IPS DF 4.7 (cell line): ENCODE measurements around the gene KBTBD4.
"Not testable (repeated sequence)": the region's sequence is repeated elsewhere in the genome, so short reads cannot be mapped to it uniquely, and the experiment has no call there.

Experiments used
- DNase-seq: peaks from one replicate; pipeline ENCODE4 v3.0.0-alpha.2; 2013; ENCODE audit warnings: low spot score; ENCODE audit errors: extremely low read depth

Gene KBTBD4

DNA sequence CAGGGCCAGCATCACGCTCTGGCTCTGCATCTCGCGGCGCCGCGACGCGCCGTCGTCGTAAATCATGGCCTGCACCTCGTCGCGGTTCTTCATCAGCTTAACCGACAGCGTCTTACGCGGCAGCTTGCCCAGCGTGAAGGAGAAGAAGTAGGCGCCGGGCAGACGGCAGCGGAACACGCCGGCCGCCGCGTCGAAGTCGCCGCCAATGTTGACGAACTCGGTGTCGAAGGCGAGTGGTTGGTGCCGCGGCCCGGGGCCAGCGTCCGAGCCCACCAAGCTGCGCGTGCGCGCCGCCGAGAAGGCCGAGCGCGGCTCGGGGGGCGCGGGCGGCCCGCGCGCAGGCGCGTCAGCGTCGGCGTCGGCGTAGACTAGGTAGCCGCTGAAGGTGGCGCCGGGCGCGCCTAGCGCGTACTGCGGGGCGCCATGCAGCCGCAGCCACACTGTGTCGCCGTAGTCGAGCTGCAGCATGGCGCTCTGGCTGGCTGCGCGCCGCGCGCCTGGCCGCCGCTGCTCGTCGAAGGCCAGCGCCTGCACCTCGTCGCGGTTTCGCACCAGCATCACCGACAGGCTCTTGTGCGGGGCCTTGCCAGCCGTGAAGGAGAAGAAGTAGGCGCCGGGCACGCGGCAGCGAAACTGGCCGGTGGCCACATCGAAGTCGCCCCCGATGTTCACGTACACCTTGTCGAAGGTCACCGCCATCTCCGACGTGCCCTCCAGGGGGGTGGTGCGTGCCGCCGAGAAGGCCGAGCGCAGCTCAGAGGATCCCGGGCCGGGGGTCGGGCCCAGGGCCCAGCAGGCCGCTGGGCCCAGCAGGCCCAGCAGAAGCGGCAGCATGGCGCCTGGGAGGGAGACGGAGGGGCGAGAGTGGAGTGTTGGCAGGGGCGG, 11.4 kb upstream of the KBTBD4 start:
- DNase-seq = no peak

DNA sequence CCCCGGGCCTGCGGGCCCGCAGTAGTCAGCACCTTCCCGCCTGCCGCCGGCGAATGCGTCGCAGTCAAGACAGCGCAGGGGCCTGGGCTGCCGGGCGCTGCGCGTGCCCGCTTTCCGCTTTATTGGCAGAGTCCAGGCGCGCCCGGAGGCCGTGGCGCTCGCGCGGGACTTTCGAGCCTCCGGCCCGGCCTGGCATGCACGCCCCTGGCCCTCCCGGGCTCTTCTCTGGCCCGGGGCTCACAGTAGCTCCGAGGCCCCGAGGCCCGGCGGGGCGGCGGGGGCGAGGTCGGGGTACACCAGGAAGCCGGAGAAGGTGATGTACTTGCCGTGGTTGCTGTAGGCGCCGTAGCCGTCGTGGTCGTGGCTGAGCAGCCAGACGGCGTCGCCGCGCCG, 10.8 kb upstream of the KBTBD4 start:
- no peak for DNase-seq

DNA sequence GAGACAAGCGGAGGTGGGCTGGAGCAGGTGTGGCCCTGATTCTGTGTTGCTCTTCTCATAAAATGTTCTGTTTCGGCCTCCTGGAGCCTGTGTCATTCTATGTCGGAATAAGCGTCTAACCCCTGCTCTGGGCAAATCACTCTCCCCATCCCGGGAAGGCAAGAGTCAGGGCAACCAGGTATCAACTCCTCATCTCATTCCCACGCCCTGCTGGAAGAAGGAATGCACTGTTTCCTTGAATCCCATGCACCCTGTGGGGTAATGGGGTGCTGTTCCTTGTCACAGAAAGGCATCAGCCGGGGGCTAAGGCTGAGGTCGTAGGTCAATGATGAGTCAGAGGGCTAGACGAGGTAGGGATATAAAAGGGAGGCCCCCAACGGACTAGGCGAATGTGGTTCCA, 10.3 kb upstream of the KBTBD4 start:
- DNase-seq = no peak

DNA sequence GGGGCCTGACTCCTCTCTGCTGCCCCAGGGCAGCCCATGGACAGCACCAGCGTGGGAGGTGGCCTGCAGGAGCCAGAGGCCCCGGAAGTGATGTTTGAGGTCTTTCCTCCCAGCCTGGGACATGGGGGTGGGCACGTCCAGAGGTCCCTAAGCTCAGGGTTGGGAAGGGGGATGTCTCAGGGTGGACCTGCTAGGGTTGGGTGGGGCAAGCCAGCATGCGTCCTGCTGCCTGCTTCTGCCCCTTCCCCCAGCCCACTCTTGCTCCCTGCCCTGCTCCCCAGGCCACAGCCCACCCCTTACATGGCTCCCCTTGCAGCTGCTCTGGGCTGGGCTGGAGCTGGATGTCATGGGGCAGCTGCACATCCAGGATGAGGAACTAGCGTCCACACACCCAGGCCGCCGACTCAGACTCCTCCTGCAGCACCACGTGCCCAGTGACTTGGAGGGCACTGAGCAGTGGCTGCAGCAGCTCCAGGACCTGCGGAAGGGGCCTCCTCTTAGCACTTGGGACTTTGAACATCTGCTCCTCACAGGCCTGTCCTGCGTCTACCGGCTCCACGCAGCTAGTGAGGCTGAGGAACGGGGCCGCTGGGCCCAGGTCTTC, 9.1 kb upstream of the KBTBD4 start:
- DNase-seq = no peak

DNA sequence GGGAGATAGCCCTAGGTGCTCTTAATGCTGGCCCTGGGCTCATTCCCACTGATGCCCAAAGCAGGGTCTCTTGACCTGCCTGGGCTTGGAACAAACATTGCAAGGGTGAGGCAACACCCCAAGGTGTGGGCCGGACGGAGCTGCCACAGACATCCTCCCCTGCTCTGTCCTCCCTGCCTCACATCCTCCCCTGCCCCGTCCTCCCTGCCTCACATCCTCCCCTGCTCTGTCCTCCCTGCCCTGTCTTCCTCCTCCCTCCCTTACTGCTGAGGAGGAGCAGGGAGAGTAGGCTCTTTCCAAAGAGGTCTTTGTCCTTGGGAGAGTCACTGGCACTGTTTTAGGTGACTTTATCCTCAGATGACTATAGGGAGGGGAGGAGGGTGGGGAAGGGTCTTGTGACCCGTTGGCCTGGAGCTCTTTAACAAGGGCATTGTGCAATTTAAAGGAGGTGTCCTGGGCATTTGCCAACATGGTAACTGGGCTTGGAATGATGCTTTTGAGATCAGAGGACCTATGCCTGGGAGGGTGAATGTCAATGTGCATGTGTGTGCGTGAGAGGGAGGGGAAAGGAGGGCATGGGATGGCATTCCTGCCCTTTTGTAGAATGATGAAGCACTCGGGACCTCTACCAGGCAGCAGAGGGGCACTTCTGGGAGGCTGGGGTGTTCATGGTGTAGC, 8.4 kb upstream of the KBTBD4 start:
- no peak for DNase-seq

DNA sequence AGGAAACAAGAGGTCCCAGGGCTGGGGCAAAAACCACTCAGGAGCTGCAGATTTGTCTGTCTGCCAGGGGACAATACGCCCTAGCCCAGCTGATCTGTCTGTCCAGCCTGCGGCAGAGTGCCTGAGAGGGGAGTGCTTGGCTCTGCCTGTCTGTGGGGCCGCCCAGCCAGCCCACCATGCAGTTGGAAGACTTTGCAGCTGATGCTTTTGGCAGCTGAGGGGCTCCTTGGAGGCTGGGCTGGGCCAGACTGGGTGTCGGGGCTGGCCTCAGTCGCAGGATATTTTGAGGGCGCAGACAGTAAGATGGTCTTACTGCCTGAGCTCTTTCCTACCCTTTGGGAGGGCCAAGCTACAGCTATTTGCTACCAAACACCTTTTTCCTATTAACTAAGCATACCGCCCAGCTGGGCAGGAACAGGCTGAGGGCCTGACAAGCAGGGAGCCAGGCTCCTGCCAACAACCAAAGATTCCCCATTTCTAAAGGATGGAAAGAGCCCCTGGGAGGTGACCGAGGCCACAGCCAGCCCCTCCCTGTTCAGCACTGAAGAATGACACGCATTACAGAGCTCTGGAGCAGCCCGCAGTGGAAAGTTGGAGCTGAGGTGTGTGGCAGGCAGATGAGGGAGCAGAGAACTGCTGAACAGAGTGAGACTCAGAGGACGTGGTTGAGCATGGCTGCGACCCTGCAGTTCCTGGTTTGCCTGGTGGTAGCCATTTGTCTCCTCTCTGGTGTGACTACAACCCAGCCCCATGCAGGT, 7.5 kb upstream of the KBTBD4 start, which contains the start of gene FAM180B:
Gene FAM180B, plus strand, starts transcription at position 581 of the 758 bp plus-strand sequence. Its CDS starts 91 bp downstream, at position 672.
- no peak for DNase-seq

DNA sequence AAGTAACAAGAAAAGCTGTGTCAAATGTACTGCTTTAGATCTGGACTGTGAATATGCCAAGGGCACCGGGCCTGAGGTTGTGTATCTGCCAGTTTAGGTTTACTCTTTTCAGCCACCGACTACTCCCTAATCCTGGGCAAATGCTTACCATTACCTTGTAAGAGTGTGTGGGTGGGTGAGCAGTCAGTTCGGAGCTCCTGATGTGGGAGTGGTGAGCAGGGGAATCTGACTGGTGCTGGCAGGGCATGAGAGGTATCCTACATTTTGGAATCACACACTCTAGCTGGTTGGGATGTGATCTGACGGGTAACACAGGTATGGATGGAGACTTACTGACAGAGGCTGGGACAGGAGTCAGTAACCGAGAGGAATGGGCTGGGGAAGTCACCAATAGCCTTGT, 5.1 kb upstream of the KBTBD4 start:
- no peak for DNase-seq

DNA sequence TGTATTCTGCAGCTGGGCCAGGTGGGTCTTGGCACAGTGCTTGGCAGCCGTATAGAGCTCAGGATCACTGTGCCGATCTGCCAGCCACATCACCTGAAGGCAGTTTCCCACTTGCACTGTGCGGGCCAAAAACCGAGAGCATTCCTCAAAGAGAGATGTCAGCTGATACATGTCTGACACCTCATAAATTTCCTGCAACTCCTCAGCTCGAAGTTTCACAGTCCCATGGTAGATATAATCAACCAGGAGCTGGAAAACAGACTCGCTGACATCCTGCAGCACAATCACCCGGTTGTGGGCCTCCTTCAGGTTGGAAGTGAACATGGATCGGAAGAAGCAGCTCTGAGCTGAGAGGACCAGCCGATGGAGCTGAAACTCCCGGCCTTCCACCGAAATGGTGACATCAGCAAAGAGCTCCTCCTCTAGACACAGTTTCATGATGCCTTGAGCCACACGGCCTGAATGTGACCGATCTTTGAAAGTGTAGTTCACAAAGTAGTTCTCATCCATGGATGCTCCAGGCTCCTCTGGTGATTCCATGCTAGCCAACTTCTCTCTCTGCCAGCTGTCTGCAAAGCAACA, 1.2 kb downstream of the KBTBD4 start:
- DNase-seq = no peak

DNA sequence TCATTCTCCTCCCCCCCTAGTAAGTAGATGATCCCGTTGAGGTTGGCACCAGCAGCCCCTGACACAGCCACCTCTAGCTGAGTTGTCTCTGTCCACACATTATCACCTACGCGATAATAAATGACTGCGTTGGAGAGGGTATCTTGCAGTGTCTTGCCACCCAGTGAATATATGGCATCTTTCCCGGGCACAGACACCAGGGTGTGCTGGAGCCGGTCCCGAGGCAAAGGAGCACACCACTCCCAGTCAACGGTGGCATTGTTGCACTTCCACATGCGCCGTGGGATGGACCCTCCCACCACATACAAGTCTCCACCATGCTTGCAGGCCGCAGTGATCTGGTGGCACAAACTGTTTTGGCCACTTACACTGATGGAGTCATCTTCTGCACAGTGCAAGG, 5.4 kb downstream of the KBTBD4 start:
- no peak for DNase-seq

DNA sequence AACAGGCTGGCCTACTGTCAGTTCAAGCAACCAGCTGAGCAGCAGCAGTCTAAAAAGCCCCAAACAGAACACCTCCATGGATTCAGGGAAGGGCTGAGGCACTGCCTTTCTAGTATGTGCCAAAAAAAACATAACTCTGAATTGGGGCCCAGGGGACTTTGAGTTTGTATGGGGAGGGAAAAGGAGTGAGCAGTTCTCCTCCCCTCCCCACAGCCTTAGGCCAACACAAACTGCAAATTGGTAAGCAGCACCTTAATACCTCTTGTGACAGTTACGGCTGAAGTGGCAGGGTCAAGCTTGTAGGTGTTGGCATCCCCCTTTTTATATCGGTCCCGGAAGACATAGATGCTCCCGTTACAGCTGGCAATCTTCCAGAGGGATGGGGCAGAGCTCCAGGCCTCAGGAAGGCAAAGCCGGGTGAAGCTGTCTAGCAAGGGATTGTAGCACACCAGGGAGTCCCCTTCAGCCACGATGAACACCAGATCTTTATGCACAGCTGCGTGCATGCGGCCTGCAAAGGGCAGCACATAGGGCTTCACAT, 6.0 kb downstream of the KBTBD4 start:
- no peak for DNase-seq

DNA sequence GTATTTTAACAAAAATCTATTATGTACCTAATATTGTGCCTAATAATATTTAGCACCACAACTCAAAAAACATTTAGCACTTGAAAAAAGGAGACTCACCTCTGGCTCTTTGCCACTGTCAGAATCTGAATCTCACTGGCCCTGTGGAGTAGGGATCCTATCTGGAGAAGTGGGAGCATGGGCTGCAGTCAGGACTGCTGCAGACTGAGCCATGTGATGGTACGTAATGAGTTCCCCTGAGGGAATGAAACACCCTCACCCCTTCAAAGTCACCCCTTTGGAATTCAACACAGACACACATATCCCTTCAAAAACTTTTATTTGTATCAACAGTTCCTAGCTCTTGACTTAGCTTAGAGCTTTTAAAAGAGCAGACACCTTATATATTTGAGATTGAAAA, 6.9 kb downstream of the KBTBD4 start:
- no peak for DNase-seq

DNA sequence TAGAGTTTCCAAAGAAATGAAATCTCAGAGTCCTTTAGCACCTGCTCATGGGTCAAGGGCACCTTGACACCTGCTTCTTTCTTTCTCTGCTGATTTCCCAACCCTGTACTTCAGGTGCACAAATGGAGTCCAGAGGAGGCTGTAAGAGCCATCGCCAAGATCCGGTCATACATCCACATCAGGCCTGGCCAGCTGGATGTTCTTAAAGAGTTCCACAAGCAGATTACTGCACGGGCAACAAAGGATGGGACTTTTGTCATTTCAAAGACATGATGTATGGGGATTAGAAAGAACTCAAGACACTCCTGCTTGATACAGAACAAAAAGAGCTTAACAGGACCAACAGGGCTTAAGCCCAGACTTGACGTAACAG, 7.4 kb downstream of the KBTBD4 start:
- no peak for DNase-seq

DNA sequence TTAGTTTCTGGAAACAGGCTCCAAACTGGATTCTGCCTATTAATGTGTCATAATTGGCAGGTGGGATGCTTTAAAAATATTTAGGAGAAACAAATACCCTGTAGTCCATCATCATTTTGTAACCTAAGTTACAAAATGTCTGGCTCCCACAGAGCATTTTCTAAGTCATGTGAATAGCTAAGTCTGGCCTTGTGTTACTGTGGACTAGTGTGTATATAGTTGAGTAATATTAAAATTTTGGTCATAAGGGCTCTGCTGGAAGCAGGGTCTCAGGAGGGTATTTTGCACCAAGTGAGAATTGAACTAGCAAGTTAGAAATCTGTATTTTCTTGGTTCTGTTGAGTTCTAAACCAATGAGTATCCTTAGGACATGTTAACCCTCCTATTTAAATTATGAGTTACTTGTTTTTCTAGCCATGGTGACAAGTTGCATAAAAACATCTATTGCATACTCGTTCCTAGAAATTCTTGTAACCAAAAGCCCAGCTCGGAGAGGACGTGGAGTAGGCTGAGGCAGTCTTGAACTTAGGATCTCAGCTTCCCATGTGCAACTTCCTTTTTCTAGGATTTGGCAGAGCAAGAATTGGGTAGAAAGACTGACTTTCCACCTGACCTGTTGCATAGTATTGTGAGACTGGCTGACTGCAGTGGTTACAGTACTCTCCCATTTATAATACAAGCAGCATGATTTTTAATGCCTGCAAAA, 8.0 kb downstream of the KBTBD4 start:
- DNase-seq = no peak

DNA sequence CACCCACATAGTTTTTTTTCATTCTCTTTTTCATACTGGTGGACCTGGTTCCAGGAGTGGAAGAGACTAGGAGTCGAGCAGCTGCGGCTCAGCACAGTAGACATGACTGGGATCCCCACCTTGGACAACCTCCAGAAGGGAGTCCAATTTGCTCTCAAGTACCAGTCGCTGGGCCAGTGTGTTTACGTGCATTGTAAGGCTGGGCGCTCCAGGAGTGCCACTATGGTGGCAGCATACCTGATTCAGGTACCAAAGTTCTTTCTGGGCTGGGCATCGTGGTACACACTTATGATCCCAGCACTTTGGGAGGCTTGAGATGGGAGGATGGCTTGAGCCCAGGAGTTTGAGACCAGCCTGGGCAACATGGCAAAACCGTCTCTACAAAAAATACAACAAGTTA, 9.1 kb downstream of the KBTBD4 start:
- DNase-seq = no peak

DNA sequence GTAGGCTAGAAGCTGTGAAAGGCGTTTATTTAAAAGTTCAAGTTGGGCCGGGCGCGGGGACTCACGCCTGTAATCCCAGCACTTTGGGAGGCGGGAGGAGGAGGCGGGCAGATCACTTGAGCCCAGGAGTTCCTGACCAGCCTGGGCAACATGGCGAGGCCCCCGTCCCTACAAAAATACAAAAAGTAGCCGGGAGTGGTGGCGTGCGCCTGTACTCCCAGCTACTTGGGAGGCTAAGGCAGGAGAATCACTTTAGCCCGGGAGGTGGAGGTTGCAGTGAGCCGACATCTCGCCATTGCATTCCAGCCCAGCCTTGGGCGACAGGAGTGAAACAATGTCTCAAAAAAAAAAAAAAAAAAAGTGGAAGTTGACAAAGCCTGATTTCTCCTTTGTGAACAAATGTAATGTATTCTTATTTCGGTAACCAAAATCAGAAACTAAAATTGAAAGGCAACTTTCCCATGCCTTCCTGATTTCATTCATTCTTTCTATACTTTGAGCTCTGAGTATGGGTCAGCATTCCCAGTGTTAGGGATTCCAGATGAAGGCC, 12.5 kb downstream of the KBTBD4 start:
- DNase-seq = no peak

DNA sequence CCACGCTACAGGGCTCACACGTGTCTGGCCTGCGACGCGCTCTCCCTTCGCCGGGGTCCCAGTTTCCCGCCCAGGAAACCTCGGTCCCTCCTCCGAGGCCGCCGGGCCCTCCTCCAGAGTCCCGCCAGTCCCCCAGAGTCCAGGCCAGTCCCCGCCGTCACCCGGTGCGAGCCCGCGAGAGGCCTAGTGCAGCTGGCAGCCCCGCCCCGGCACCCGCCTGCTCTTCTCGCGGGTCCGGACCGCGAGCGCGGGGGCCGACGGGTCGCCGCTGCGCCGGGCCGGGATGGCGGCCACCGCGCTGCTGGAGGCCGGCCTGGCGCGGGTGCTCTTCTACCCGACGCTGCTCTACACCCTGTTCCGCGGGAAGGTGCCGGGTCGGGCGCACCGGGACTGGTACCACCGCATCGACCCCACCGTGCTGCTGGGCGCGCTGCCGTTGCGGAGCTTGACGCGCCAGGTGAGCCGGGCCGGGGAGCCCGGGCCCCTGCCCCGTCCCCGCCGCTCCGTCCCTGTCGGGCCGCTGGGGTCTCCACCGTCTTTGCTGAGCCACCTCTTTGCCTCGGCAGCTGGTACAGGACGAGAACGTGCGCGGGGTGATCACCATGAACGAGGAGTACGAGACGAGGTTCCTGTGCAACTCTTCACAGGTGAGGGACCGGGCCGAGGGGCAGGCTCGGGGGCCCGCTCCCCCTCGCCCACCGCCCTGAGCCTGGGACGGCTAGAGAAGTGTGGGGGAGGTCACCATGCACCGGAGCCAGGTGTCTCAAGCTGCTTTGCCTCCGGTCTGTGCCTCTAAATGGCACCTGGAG, 13.2 kb downstream of the KBTBD4 start, which contains the start of gene PTPMT1:
Gene PTPMT1, plus strand, starts transcription at position 260 of the 809 bp plus-strand sequence. Its CDS starts 24 bp downstream, at position 284.
- no peak for DNase-seq

DNA sequence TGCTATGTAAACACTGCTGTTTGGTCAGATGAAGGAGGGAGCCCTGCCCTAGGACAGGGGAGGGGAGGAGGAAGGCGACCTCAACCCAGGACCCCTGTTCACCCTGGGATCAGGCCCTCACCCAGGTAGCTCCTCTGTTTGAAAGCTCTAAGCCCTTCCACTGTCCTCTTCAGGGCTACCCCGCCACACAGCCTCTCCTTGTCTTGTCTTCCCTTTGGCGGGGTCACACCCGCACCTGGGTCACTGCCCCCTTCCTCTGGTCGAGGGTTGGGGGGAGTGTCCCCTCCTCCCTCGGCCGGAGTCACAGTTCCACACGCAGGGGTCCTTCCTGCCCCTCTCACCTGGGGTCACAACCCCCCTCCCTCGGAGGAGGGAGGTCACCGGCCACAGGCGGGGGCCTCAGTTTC, 13.8 kb downstream of the KBTBD4 start:
- DNase-seq = no peak

DNA sequence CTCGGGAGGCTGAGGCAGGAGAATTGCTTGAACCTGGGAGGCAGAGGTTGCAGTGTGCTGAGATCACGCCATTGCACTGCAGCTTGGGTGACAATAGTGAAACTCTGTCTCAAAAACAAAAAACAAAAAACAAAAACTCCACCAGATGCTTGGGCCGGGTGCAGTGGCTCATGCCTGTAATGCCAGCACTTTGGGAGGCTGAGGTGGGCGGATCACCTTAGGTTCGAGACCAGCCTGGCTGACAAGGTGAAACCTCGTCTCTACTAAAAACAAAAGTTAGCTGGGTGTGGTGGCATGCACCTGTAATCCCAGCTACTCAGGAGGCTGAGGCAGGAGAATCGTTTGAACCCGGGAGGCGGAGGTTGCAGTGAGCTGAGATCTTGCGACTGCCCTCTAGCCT, 14.4 kb downstream of the KBTBD4 start:
- DNase-seq = not testable (repeated sequence)

DNA sequence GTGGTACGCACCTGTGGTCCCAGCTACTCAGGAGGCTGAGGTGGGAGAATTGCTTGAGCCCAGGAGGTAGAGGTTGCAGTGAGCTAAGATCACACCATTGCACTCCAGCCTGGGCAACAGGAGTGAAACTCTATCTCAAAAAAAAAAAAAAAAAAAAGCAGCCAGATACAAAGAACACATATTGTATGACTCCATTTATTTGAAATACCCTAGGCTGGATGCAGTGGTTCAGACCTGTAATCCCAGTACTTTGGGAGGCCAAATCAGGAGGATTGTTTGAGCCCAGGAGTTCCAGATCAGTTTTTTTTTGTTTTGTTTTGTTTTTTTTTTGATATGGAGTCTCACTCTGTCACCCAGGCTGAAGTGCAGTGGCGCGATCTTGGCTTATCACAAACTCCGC, 16.4 kb downstream of the KBTBD4 start:
- DNase-seq = not testable (repeated sequence)
